ENCODE data around the gene RSPO1. TPM values are rescaled to one million over a fixed set of nuclear protein-coding genes. Genes with fewer than 3 reads are reported as not detected.
"Not testable (repeated sequence)": the region's sequence is repeated elsewhere in the genome, so short reads cannot be mapped to it uniquely, and the experiment has no call there.

RSPO1 gene
- total and polyA plus RNA-seq, 2 of the 13 experiments (the other 11 are each of a cell fraction or from before 2014, with no cell fraction given): not detected

GRCh38 chr1:37588939-37589338, 45.8 kb downstream of the RSPO1 start:
- FAIRE-seq (no peak), DNase-seq (ENCODE audit: low spot score) (no peak), ATAC-seq (no peak)
- Histone ChIP-seq H3K27ac (ENCODE audit: extremely low read length, insufficient read depth, low read length) (no peak overlapping the region), H2AFZ (ENCODE audit: low read length) (no peak overlapping the region), H4K20me1 (ENCODE audit: insufficient read depth, low read length) (no peaks in the 10 kb centered on the region; the same call in 1 of the 2 replicates), H3K36me3 (replicated peaks in 1 of 2; ENCODE audit: control insufficient read depth in 1 of 2, insufficient read depth in 2 of 2, low read length in 2 of 2) (peaks cover 22 to 79% of the 10 kb centered on the region in 2 experiments), H3K4me2 (ENCODE audit: low read depth, low read length) (no peak overlapping the region), H3K27me3 (ENCODE audit: control insufficient read depth in 1 of 2, insufficient read depth in 2 of 2, low read length in 2 of 2) (no peaks in the 10 kb centered on the region), H3K4me1 (ENCODE audit: insufficient read depth, low read length) (peaks cover 10% of the 10 kb centered on the region), H3K9ac (ENCODE audit: insufficient read depth, low read depth, low read length) (no peak overlapping the region), H3K79me2 (ENCODE audit: insufficient read depth, low read length) (peaks cover 14% of the 10 kb centered on the region), H3K9me3 (ENCODE audit: low read length) (no peaks in the 10 kb centered on the region), H3K4me3 (replicated peaks in 1 of 3; ENCODE audit: insufficient read depth in 1 of 3, low read depth in 2 of 3, low read length in 3 of 3) (no peak overlapping the region)
- CTCF ChIA-PET (ENCODE audit: low intra/inter-chr PET ratio, low total read pairs): no interaction called here
- intact Hi-C loops (cut with micrococcal nuclease; ENCODE audit: unreplicated experiment) (no loop called here), in situ Hi-C loops (cut with HindIII; ENCODE audit: extremely low pct_ligation_motif_present, low pct_unique_long_range_greater_than_20kb) (no loop called here)
- TF ChIP-seq ZNF10 (CRISPR knock-in tag; IDR thresholded peaks at IDR 0.05; ENCODE audit: borderline replicate concordance, low read depth) (no peak), ZMYM4 (CRISPR knock-in tag; IDR thresholded peaks at IDR 0.05) (no peak), ZSCAN9 (CRISPR knock-in tag; IDR thresholded peaks at IDR 0.05; ENCODE audit: borderline replicate concordance) (no peak), TIGD3 (CRISPR knock-in tag; IDR thresholded peaks at IDR 0.05; ENCODE audit: borderline replicate concordance) (no peak), ZNF660 (CRISPR knock-in tag; IDR thresholded peaks at IDR 0.05; ENCODE audit: borderline replicate concordance, low read depth) (no peak), ZNF33B (CRISPR knock-in tag; IDR thresholded peaks at IDR 0.05) (no peak)
- POLR2A ChIA-PET: no interaction called here
- no TSS peak for BruUV-seq (replicated peaks)
- 94% methylated on average over 2 of the region's 2 CpGs for WGBS (ENCODE audit: low lambda C conversion rate)

- DNase-seq (ENCODE audit: low spot score); H3K79me2 ChIP-seq (ENCODE audit: insufficient read depth, low read length); BruUV-seq (replicated peaks); H4K20me1 ChIP-seq (ENCODE audit: insufficient read depth, low read length); POLR2A ChIA-PET; H3K4me3 ChIP-seq (replicated peaks in 1 of 3; ENCODE audit: insufficient read depth in 1 of 3, low read depth in 2 of 3, low read length in 3 of 3); H3K4me1 ChIP-seq (ENCODE audit: insufficient read depth, low read length); H3K27me3 ChIP-seq (ENCODE audit: control insufficient read depth in 1 of 2, insufficient read depth in 2 of 2, low read length in 2 of 2); in situ Hi-C loops (cut with HindIII; ENCODE audit: extremely low pct_ligation_motif_present, low pct_unique_long_range_greater_than_20kb); intact Hi-C loops (cut with micrococcal nuclease; ENCODE audit: unreplicated experiment); H3K9me3 ChIP-seq (ENCODE audit: low read length); H3K9ac ChIP-seq (ENCODE audit: insufficient read depth, low read depth, low read length); H2AFZ ChIP-seq (ENCODE audit: low read length); H3K27ac ChIP-seq (ENCODE audit: extremely low read length, insufficient read depth, low read length); CTCF ChIA-PET (ENCODE audit: low intra/inter-chr PET ratio, low total read pairs); H3K4me2 ChIP-seq (ENCODE audit: low read depth, low read length); ATAC-seq; FAIRE-seq: not testable (repeated sequence)
- TF ChIP-seq CEBPB (IDR thresholded peaks at IDR 0.05; ENCODE audit: borderline replicate concordance, low read depth, low read length): peak; percentile 61; the same call in 1 of the 2 replicates
- H3K36me3 ChIP-seq (replicated peaks in 1 of 2; ENCODE audit: control insufficient read depth in 1 of 2, insufficient read depth in 2 of 2, low read length in 2 of 2): peaks cover 23 to 84% of the 10 kb centered on the region in 2 experiments
- WGBS (ENCODE audit: low lambda C conversion rate): 95% methylated on average over 4 of the region's 4 CpGs
These were observed 50.1 kb downstream of the RSPO1 start for GRCh38 chr1:37584544-37584943.
